Smooth muscle cell of the coronary artery (primary cell): Measurements from ENCODE around the gene DUSP10. TPM values are rescaled to one million over a fixed set of nuclear protein-coding genes. Genes with fewer than 3 reads are reported as not detected.

Experiments used
- total RNA-seq: library from RNA; depleted of rRNA; stranded (reverse); fragments of >200 nt; gene quantifications from 2 replicates; pipeline ENCODE4 v1.2.3, GENCODE V29; 2014; ENCODE audit warnings: low replicate concordance

Gene DUSP10
- 7.3 and 42.6 TPM in 2 replicates for total RNA-seq

GRCh38 chr1:221741703-221742554 is at the start of gene DUSP10:
DUSP10 (minus strand) TSS chr1:221742089; CDS start chr1:221739744, 2,345 bp downstream.

